ENCODE results near the gene MTCP1.

DNA sequence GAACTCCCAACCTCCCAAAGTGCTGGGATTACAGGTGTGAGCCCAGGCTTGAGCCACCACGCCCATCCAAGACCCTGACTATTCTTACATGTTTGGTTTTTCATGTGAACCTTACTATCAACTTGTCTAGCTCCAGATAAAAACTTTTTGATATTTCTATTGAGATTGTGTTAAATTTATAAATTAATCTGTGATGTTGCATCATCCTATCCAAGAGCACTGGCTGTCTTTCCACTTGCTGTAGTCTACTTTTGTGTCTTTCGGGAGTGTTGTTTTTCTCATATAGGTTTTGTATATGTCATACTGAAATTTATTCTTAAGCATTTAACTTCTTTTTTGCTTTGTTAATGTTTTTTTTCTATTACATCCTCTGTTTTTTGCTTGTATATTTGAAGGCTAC lies 35.0 kb upstream of the MTCP1 start:
- TF ChIP-seq, protein P1, sequence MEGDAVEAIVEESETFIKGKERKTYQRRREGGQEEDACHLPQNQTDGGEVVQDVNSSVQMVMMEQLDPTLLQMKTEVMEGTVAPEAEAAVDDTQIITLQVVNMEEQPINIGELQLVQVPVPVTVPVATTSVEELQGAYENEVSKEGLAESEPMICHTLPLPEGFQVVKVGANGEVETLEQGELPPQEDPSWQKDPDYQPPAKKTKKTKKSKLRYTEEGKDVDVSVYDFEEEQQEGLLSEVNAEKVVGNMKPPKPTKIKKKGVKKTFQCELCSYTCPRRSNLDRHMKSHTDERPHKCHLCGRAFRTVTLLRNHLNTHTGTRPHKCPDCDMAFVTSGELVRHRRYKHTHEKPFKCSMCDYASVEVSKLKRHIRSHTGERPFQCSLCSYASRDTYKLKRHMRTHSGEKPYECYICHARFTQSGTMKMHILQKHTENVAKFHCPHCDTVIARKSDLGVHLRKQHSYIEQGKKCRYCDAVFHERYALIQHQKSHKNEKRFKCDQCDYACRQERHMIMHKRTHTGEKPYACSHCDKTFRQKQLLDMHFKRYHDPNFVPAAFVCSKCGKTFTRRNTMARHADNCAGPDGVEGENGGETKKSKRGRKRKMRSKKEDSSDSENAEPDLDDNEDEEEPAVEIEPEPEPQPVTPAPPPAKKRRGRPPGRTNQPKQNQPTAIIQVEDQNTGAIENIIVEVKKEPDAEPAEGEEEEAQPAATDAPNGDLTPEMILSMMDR (conservative IDR thresholded peaks at IDR 0.05; ENCODE audit: low read depth, low read length), result no peak
- no peak for TF ChIP-seq EZH2 (IDR thresholded peaks at IDR 0.05; ENCODE audit: low read length, unreplicated experiment)

Data from PC-3 (cell line).